ENCODE data around the gene RNH1. TPM values are rescaled to one million over a fixed set of nuclear protein-coding genes. Genes with fewer than 3 reads are reported as not detected.

The RNH1 gene
- polyA plus RNA-seq, 3 donors = 381 to 445 (median 443) TPM

- H3K27me3 ChIP-seq (ENCODE audit: control insufficient read depth in 2 of 2, insufficient read depth in 2 of 2, low read length in 2 of 2) = no peaks in the 10 kb centered on the region
- H3K4me1 ChIP-seq (ENCODE audit: control insufficient read depth in 1 of 2, insufficient read depth in 2 of 2, low read length in 2 of 2) = peaks cover 27 to 34% of the 10 kb centered on the region in 2 donors
- no peak overlapping the region for H3K27ac ChIP-seq (ENCODE audit: low read depth in 1 of 2, low read length in 2 of 2)
- TF ChIP-seq CTCF (IDR thresholded peaks at IDR 0.05) = no peak
- Mint-ChIP-seq H3K36me3 (peaks cover 23 to 40% of the 10 kb centered on the region in 2 donors), H3K4me1 (peaks cover 24% of the 10 kb centered on the region), H3K4me3 (peak overlapping the region in 1 of 2 donors; percentile 99), H3K9me3 (no peaks in the 10 kb centered on the region), H3K27me3 (ENCODE audit: low read depth in 3 of 3) (peaks cover 3 to 7% (median 3%) of the 10 kb centered on the region in 3 donors), H3K27ac (peak overlapping the region in 2 of 7 donors; percentile 20 to 50)
- H3K79me2 ChIP-seq (ENCODE audit: insufficient read depth, low read length) = peaks cover 14% of the 10 kb centered on the region
- H3K9me3 ChIP-seq (replicated peaks in 1 of 2; ENCODE audit: control insufficient read depth in 1 of 2, insufficient read depth in 1 of 2, low read length in 2 of 2) = no peaks in the 10 kb centered on the region
- DNase-seq = no peak
- H3K4me3 ChIP-seq (replicated peaks in 1 of 3; ENCODE audit: low read depth in 2 of 3, low read length in 3 of 3) = no peak overlapping the region
- WGBS (ENCODE audit: insufficient coverage) = 97% methylated on average over 14 of the region's 14 CpGs
- H2AFZ ChIP-seq (ENCODE audit: insufficient read depth, low read depth, low read length, poor library complexity, severe bottlenecking) = no peak overlapping the region
- H3K4me2 ChIP-seq (replicated peaks; ENCODE audit: extremely low read depth, low read length, poor library complexity, severe bottlenecking) = no peak overlapping the region
- peaks cover 4 to 29% of the 10 kb centered on the region in 2 donors for H3K36me3 ChIP-seq (replicated peaks in 1 of 2; ENCODE audit: control insufficient read depth in 1 of 2, insufficient read depth in 2 of 2, low read length in 2 of 2)
- no peak overlapping the region for H3K9ac ChIP-seq (ENCODE audit: insufficient read depth, low read length, poor library complexity, severe bottlenecking)
- intact Hi-C loops (cut with micrococcal nuclease) = loop anchor here (2.0 kb wide), 2 partner anchors 35 to 55 kb away; partner anchors contain the start of gene RNH1 (in 1 of the 2)
- H4K20me1 ChIP-seq (ENCODE audit: insufficient read depth, low read length) = peaks cover 14% of the 10 kb centered on the region
These were observed 55.3 kb downstream of the RNH1 start for GRCh38 chr11:451738-452137.

- Histone ChIP-seq H3K79me2 (ENCODE audit: insufficient read depth, low read length) (peaks cover 14% of the 10 kb centered on the region), H3K4me1 (ENCODE audit: control insufficient read depth in 1 of 2, insufficient read depth in 2 of 2, low read length in 2 of 2) (peaks cover 27 to 34% of the 10 kb centered on the region in 2 donors), H3K27me3 (ENCODE audit: control insufficient read depth in 2 of 2, insufficient read depth in 2 of 2, low read length in 2 of 2) (no peaks in the 10 kb centered on the region), H3K4me3 (replicated peaks in 1 of 3; ENCODE audit: low read depth in 2 of 3, low read length in 3 of 3) (peak overlapping the region; percentile 51 to 95 (median 68)), H3K27ac (ENCODE audit: low read depth in 1 of 2, low read length in 2 of 2) (peak overlapping the region in 1 of 2 donors; percentile 68), H3K9me3 (replicated peaks in 1 of 2; ENCODE audit: control insufficient read depth in 1 of 2, insufficient read depth in 1 of 2, low read length in 2 of 2) (no peaks in the 10 kb centered on the region), H3K9ac (ENCODE audit: insufficient read depth, low read length, poor library complexity, severe bottlenecking) (peak overlapping the region; percentile 86), H2AFZ (ENCODE audit: insufficient read depth, low read depth, low read length, poor library complexity, severe bottlenecking) (peak overlapping the region; percentile 93), H4K20me1 (ENCODE audit: insufficient read depth, low read length) (peaks cover 14% of the 10 kb centered on the region), H3K36me3 (replicated peaks in 1 of 2; ENCODE audit: control insufficient read depth in 1 of 2, insufficient read depth in 2 of 2, low read length in 2 of 2) (peaks cover 4 to 29% of the 10 kb centered on the region in 2 donors), H3K4me2 (replicated peaks; ENCODE audit: extremely low read depth, low read length, poor library complexity, severe bottlenecking) (peak overlapping the region; percentile 97)
- TF ChIP-seq CTCF (IDR thresholded peaks at IDR 0.05) = peak; percentile 18
- H3K27ac Mint-ChIP-seq = peak overlapping the region; percentile 37 to 95 (median 81)
- WGBS (ENCODE audit: insufficient coverage) = 13% methylated on average over 26 of the region's 46 CpGs
- H3K27me3 Mint-ChIP-seq (ENCODE audit: low read depth in 3 of 3) = peaks cover 3 to 7% (median 3%) of the 10 kb centered on the region in 3 donors
- peaks cover 20 to 34% of the 10 kb centered on the region in 2 donors for H3K36me3 Mint-ChIP-seq
- no peaks in the 10 kb centered on the region for H3K9me3 Mint-ChIP-seq
- H3K4me3 Mint-ChIP-seq = peak overlapping the region; percentile 99 to 100
- H3K4me1 Mint-ChIP-seq = peaks cover 18% of the 10 kb centered on the region
- peak; percentile 22 to 43 (median 28) for DNase-seq
- intact Hi-C loops (cut with micrococcal nuclease) = loop anchor here (2.0 kb wide), 2 partner anchors 34 to 56 kb away; partner anchors contain the start of gene RNH1 (in 1 of the 2)
These were observed 56.1 kb downstream of the RNH1 start for GRCh38 chr11:450809-451451.

All from CD14-positive monocyte (primary cell).